Stomach (tissue), 4 donors: ENCODE data around the gene RASA4.
"Not testable (repeated sequence)": the region's sequence is repeated elsewhere in the genome, so short reads cannot be mapped to it uniquely, and the experiment has no call there.

Source experiments
- CTCF ChIP-seq, 7 experiments: fragments of 450-650 bp in 4 of 7; fragments of 200-600 bp in 3 of 7; sonication (generic) in 3 of 7; IDR thresholded peaks; one replicate each; pipeline ENCODE4 v1.5.1; 2016 to 2019; ENCODE audit warnings: antibody characterized with exemption in 7 of 7, control low read depth in 2 of 7, mild to moderate bottlenecking in 1 of 7
- EP300 ChIP-seq: sonication (generic); formaldehyde crosslinking; IDR thresholded peaks from one replicate; pipeline ENCODE4 v1.6.1; 2017; ENCODE audit warnings: antibody characterized with exemption

GRCh38 chr7:102611013-102611674 lies 5.4 kb downstream of the RASA4 start:
- TF ChIP-seq CTCF (IDR thresholded peaks at IDR 0.05); EP300: not testable (repeated sequence)
